Mammary epithelial cell (primary cell): ENCODE data around the gene DISP2.

Source experiments
- EZH2 ChIP-seq: IDR thresholded peaks from 2 replicates; pipeline ENCODE4 v1.6.1; 2012; ENCODE audit warnings: low read length, inconsistent platforms, borderline replicate concordance
- TF ChIP-seq, protein P1 (sequence below), 2 donors: IDR thresholded peaks in 1 of 2; conservative IDR thresholded peaks in 1 of 2; 2 replicates each; pipeline ENCODE4 v1.5.1; 2011 to 2012; ENCODE audit warnings: inconsistent platforms in 2 of 2, low read length in 2 of 2, mild to moderate bottlenecking in 2 of 2, control low read depth in 1 of 2, low read depth in 1 of 2; ENCODE audit not compliant: insufficient read depth in 1 of 2; ENCODE audit errors: extremely low read depth in 1 of 2

DNA sequence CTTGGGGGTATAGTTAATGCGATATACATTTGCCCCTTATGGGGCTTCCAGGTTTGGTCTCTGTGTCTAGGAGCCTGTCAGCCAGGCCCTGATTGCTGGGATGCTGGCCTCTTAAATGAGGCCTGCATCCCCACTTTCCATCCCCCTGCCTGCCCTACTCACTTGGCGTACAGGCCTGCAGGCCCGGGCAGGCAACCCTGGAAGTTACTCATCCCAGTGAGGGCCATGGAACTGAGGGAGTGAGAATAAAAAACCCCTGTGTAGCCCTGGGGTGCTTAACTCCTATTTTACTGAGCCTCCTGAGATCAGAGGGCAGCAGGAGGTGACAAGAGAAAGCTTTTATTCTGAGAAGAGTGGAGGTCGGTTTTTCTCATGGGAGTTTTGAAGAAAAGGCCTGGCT is 2.0 kb downstream of the DISP2 start:
- TF ChIP-seq, protein P1, sequence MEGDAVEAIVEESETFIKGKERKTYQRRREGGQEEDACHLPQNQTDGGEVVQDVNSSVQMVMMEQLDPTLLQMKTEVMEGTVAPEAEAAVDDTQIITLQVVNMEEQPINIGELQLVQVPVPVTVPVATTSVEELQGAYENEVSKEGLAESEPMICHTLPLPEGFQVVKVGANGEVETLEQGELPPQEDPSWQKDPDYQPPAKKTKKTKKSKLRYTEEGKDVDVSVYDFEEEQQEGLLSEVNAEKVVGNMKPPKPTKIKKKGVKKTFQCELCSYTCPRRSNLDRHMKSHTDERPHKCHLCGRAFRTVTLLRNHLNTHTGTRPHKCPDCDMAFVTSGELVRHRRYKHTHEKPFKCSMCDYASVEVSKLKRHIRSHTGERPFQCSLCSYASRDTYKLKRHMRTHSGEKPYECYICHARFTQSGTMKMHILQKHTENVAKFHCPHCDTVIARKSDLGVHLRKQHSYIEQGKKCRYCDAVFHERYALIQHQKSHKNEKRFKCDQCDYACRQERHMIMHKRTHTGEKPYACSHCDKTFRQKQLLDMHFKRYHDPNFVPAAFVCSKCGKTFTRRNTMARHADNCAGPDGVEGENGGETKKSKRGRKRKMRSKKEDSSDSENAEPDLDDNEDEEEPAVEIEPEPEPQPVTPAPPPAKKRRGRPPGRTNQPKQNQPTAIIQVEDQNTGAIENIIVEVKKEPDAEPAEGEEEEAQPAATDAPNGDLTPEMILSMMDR (conservative IDR thresholded peaks at IDR 0.05 in 1 of 2, IDR thresholded peaks at IDR 0.05 in 1 of 2; ENCODE audit: extremely low read depth in 1 of 2, insufficient read depth in 1 of 2, low read depth in 1 of 2, low read length in 2 of 2) = no peak
- no peak for TF ChIP-seq EZH2
